H9 (cell line): ENCODE data around the gene GIPC1. TPM values are rescaled to one million over a fixed set of nuclear protein-coding genes. Genes with fewer than 3 reads are reported as not detected.

Experiments used
- DNase-seq: peaks from one replicate; pipeline ENCODE4 v3.0.0-alpha.2; 2017
- H2AFZ ChIP-seq: one replicate; pipeline ENCODE4 v1.6.1; 2013; ENCODE audit warnings: mild to moderate bottlenecking, low read length, control low read depth, moderate library complexity
- H2AK5ac ChIP-seq: 2 replicates; pipeline ENCODE4 v1.6.1; 2013; ENCODE audit warnings: low read length, control low read depth, mixed read lengths; ENCODE audit not compliant: insufficient read length
- H2BK120ac ChIP-seq: one replicate; pipeline ENCODE4 v1.6.1; 2013; ENCODE audit warnings: low read depth, mild to moderate bottlenecking, low read length, control low read depth, inconsistent platforms; ENCODE audit not compliant: poor library complexity, severe bottlenecking
- H2BK12ac ChIP-seq: 2 replicates; pipeline ENCODE4 v1.6.1; 2013; ENCODE audit warnings: low read length, control low read depth, mixed read lengths, low read depth; ENCODE audit not compliant: insufficient read length
- H2BK15ac ChIP-seq: 2 replicates; pipeline ENCODE4 v1.6.1; 2013; ENCODE audit warnings: low read depth, low read length, control low read depth
- H2BK20ac ChIP-seq: one replicate; pipeline ENCODE4 v1.6.1; 2013; ENCODE audit warnings: low read depth, mild to moderate bottlenecking, low read length, control low read depth, inconsistent platforms; ENCODE audit not compliant: poor library complexity, severe bottlenecking
- H2BK5ac ChIP-seq: 2 replicates; pipeline ENCODE4 v1.6.1; 2013; ENCODE audit warnings: low read length, control low read depth, mixed read lengths; ENCODE audit not compliant: insufficient read length
- H3K14ac ChIP-seq: 2 replicates; pipeline ENCODE4 v1.6.1; 2013; ENCODE audit warnings: low read length, control low read depth; ENCODE audit not compliant: insufficient read depth
- H3K18ac ChIP-seq: 2 replicates; pipeline ENCODE4 v1.6.1; 2013; ENCODE audit warnings: low read depth, mild to moderate bottlenecking, mixed read lengths, low read length, control low read depth; ENCODE audit not compliant: insufficient read length
- H3K23ac ChIP-seq: 2 replicates; pipeline ENCODE4 v1.6.1; 2013; ENCODE audit warnings: low read length, control low read depth, mixed read lengths, low read depth; ENCODE audit not compliant: insufficient read length
- H3K23me2 ChIP-seq: 2 replicates; pipeline ENCODE4 v1.6.1; 2013; ENCODE audit warnings: low read depth, mild to moderate bottlenecking, mixed read lengths, low read length, control low read depth; ENCODE audit not compliant: insufficient read length, poor library complexity, severe bottlenecking
- H3K27ac ChIP-seq: 2 replicates; pipeline ENCODE4 v1.5.1; 2013; ENCODE audit warnings: low read length, control low read depth, mixed read lengths, low read depth; ENCODE audit not compliant: insufficient read length
- H3K27me3 ChIP-seq: 2 replicates; pipeline ENCODE4 v1.6.1; 2013; ENCODE audit warnings: low read length, control low read depth, inconsistent platforms; ENCODE audit not compliant: insufficient read depth
- H3K4ac ChIP-seq: 2 replicates; pipeline ENCODE4 v1.6.1; 2013; ENCODE audit warnings: low read depth, mild to moderate bottlenecking, control low read depth, inconsistent platforms, low read length, moderate library complexity
- H3K4me1 ChIP-seq: 2 replicates; pipeline ENCODE4 v1.6.1; 2013; ENCODE audit warnings: low read length, control low read depth, inconsistent platforms; ENCODE audit not compliant: insufficient read depth
- H3K4me2 ChIP-seq: 2 replicates; pipeline ENCODE4 v1.6.1; 2013; ENCODE audit warnings: low read length, control low read depth, mixed read lengths; ENCODE audit not compliant: insufficient read length, insufficient read depth
- H3K56ac ChIP-seq: 2 replicates; pipeline ENCODE4 v1.6.1; 2013; ENCODE audit warnings: low read depth, mild to moderate bottlenecking, mixed read lengths, low read length, control low read depth; ENCODE audit not compliant: insufficient read length
- H3K79me1 ChIP-seq: 2 replicates; pipeline ENCODE4 v1.6.1; 2013; ENCODE audit warnings: low read depth, mild to moderate bottlenecking, moderate library complexity, low read length, control low read depth, inconsistent platforms; ENCODE audit not compliant: insufficient read depth, poor library complexity, severe bottlenecking
- H3K79me2 ChIP-seq: 2 replicates; pipeline ENCODE4 v1.6.1; 2013; ENCODE audit warnings: low read length, control low read depth, inconsistent platforms; ENCODE audit not compliant: insufficient read depth
- H3K9ac ChIP-seq: 2 replicates; pipeline ENCODE4 v1.6.1; 2013; ENCODE audit warnings: low read length, control low read depth, mixed read lengths; ENCODE audit not compliant: insufficient read length; ENCODE audit errors: extremely low read depth
- H3K9me3 ChIP-seq: one replicate; pipeline ENCODE4 v1.6.1; 2013; ENCODE audit warnings: low read depth, low read length, inconsistent platforms; ENCODE audit not compliant: control insufficient read depth
- H3T11ph ChIP-seq: one replicate; pipeline ENCODE4 v1.6.1; 2013; ENCODE audit warnings: mild to moderate bottlenecking, low read length, control low read depth, inconsistent platforms
- H4K20me1 ChIP-seq: one replicate; pipeline ENCODE4 v1.6.1; 2013; ENCODE audit not compliant: control insufficient read depth, insufficient read length, insufficient read depth
- H4K5ac ChIP-seq: 2 replicates; pipeline ENCODE4 v1.6.1; 2013; ENCODE audit warnings: low read depth, mild to moderate bottlenecking, mixed read lengths, low read length, control low read depth; ENCODE audit not compliant: insufficient read length
- H4K8ac ChIP-seq: replicated peaks from 2 replicates; pipeline ENCODE4 v1.6.1; 2013; ENCODE audit warnings: low read length, control low read depth, mixed read lengths, low read depth; ENCODE audit not compliant: insufficient read length
- H4K91ac ChIP-seq: 2 replicates; pipeline ENCODE4 v1.6.1; 2013; ENCODE audit warnings: low read depth, mild to moderate bottlenecking, moderate library complexity, mixed read lengths, low read length, control low read depth; ENCODE audit not compliant: insufficient read length
- H3K27ac Mint-ChIP-seq, 3 experiments: 2 replicates in 2 of 3; 3 replicates in 1 of 3; pipeline ENCODE4 v1.8.0; 2020 to 2021; ENCODE audit warnings: mixed read lengths in 3 of 3, mild to moderate bottlenecking in 1 of 3, moderate library complexity in 1 of 3
- H3K27me3 Mint-ChIP-seq: 2 replicates; pipeline ENCODE4 v1.8.0; 2021; ENCODE audit warnings: low read depth, mild to moderate bottlenecking, moderate library complexity, mixed read lengths
- H3K36me3 Mint-ChIP-seq, 3 experiments: 2 replicates in 2 of 3; 3 replicates in 1 of 3; pipeline ENCODE4 v1.8.0; 2020 to 2021; ENCODE audit warnings: low read depth in 3 of 3, mixed read lengths in 3 of 3; ENCODE audit not compliant: insufficient read depth in 1 of 3
- H3K4me1 Mint-ChIP-seq, 2 experiments: 2 replicates each; pipeline ENCODE4 v1.8.0; 2020; ENCODE audit warnings: mixed read lengths in 2 of 2
- H3K4me3 Mint-ChIP-seq, 2 experiments: 2 replicates in 1 of 2; 3 replicates in 1 of 2; pipeline ENCODE4 v1.8.0; 2020 to 2021; ENCODE audit warnings: mild to moderate bottlenecking in 2 of 2, mixed read lengths in 2 of 2, moderate library complexity in 1 of 2
- H3K9me3 Mint-ChIP-seq, 2 experiments: 2 replicates in 1 of 2; 3 replicates in 1 of 2; pipeline ENCODE4 v1.8.0; 2020; ENCODE audit warnings: mild to moderate bottlenecking in 2 of 2, mixed read lengths in 2 of 2, moderate library complexity in 1 of 2
- CTCF ChIP-seq: fragments of 200-600 bp; sonication (generic); conservative IDR thresholded peaks from 3 replicates; pipeline ENCODE4 v1.8.0; 2021; ENCODE audit warnings: antibody characterized with exemption, mild to moderate bottlenecking
- WGBS: extraction: QIAGEN DNeasy Blood & Tissue Kit; methylation state at CpG from one replicate; pipeline ENCODE4 v1.1.7; 2013; ENCODE audit warnings: missing lambda C conversion rate, low lambda C conversion rate, mixed read lengths; ENCODE audit not compliant: insufficient read length; ENCODE audit errors: extremely low coverage; 5-methylcytosine and 5-hydroxymethylcytosine counted together
- total RNA-seq: library from RNA; stranded (reverse); gene quantifications from 2 replicates; pipeline ENCODE4 v1.2.1, GENCODE V29; 2021

Gene GIPC1
- total RNA-seq, 1 experiment from 2014 or later: 70.6 TPM

GRCh38 chr19:14446336-14447036, 49.4 kb downstream of the GIPC1 start:
- Mint-ChIP-seq H3K27ac (no peak overlapping the region), H3K9me3 (no peaks in the 10 kb centered on the region), H3K4me3 (no peak overlapping the region), H3K4me1 (peaks cover 0 to 5% of the 10 kb centered on the region in 2 experiments; a peak in 1 of 4 replicates), H3K27me3 (no peaks in the 10 kb centered on the region; the same call in 1 of the 2 replicates), H3K36me3 (peaks cover 60 to 81% (median 72%) of the 10 kb centered on the region in 3 experiments)
- Histone ChIP-seq H2BK12ac (no peak overlapping the region), H4K8ac (no peak overlapping the region), H3K23ac (no peak overlapping the region), H3K27ac (no peak overlapping the region), H3K27me3 (no peaks in the 10 kb centered on the region), H4K91ac (no peak overlapping the region), H2AFZ (no peak overlapping the region), H3K79me2 (no peaks in the 10 kb centered on the region), H4K20me1 (peaks cover 8% of the 10 kb centered on the region), H3K9me3 (no peaks in the 10 kb centered on the region), H3K9ac (no peak overlapping the region), H3K79me1 (no peaks in the 10 kb centered on the region), H3K56ac (no peak overlapping the region), H3K23me2 (no peaks in the 10 kb centered on the region), H2BK5ac (no peak overlapping the region), H2AK5ac (no peak overlapping the region), H4K5ac (no peak overlapping the region), H3K4me1 (no peaks in the 10 kb centered on the region), H3K4ac (no peak overlapping the region), H3K14ac (no peak overlapping the region), H3K4me2 (no peak overlapping the region), H3K18ac (no peak overlapping the region), H2BK20ac (no peak overlapping the region), H2BK120ac (no peak overlapping the region), H3T11ph (no peak overlapping the region), H2BK15ac (no peak overlapping the region)
- WGBS: no CpG with 5 or more reads among the region's 10 CpGs
- no peak for TF ChIP-seq CTCF
- no peak for DNase-seq
